K562 (cell line): ENCODE results near the gene ATF4. TPM values are rescaled to one million over a fixed set of nuclear protein-coding genes. Genes with fewer than 3 reads are reported as not detected.

Experiments used
- ATAC-seq: fragments of 200-7000 bp; cut with Tn5 transposase; 3 replicates; pipeline ENCODE4 v1.9.1; 2020; ENCODE audit warnings: moderate library complexity
- BruUV-seq: library from RNA; stranded (reverse); fragments of 400-500 nt; replicated peaks from 2 replicates; lab custom pipeline; 2021; lab: Mats Ljungman, UMichigan
- CTCF ChIA-PET: fragments of 300-600 bp; formaldehyde crosslinking; extraction: SDS; loops from one replicate; lab custom pipeline; 2021; ENCODE audit warnings: low intra/inter-chr PET ratio; lab: Yijun Ruan, JAX
- POLR2A ChIA-PET: fragments of 300-600, 350-650 bp; sonication (Branson Sonifier 250); formaldehyde crosslinking; extraction: SDS; loops from one replicate; lab custom pipeline; 2021; ENCODE audit warnings: antibody characterized with exemption, inconsistent platforms; lab: Yijun Ruan, JAX
- DNase-seq, 4 experiments: peaks; one replicate each; pipeline versions ENCODE4 v3.0.0 to v3.0.0-alpha.2; 2011 to 2018; ENCODE audit warnings: low spot score in 3 of 4, mixed read lengths in 3 of 4; ENCODE audit errors: extremely low read depth in 1 of 4
- FAIRE-seq: peaks from 2 replicates; lab custom pipeline; 2011; peaks lifted over from hg19 to GRCh38; lab: Jason Lieb, UNC
- H2AFZ ChIP-seq: 2 replicates; pipeline ENCODE4 v1.6.0; 2011; ENCODE audit warnings: low read depth, low read length, control low read depth, inconsistent platforms
- H3K27ac ChIP-seq: fragments of 200-600 bp; 3 replicates; pipeline ENCODE4 v1.8.0; 2011; ENCODE audit warnings: low read depth, mild to moderate bottlenecking, control low read depth, inconsistent platforms, low read length, moderate library complexity, mixed read lengths; ENCODE audit errors: extremely low read depth
- H3K27me3 ChIP-seq, 2 experiments: fragments of 300-600 bp in 1 of 2; 2 replicates in 1 of 2; 3 replicates in 1 of 2; pipeline versions ENCODE4 v1.6.0 to v1.8.0; 2011; ENCODE audit warnings: inconsistent platforms in 2 of 2, low read length in 2 of 2, mild to moderate bottlenecking in 1 of 2, mixed read lengths in 1 of 2, moderate library complexity in 1 of 2; ENCODE audit not compliant: control insufficient read depth in 2 of 2, insufficient read depth in 2 of 2
- H3K36me3 ChIP-seq: fragments of 300-600 bp; 3 replicates; pipeline ENCODE4 v1.8.0; 2011; ENCODE audit warnings: mild to moderate bottlenecking, low read length, inconsistent platforms; ENCODE audit not compliant: control insufficient read depth, insufficient read depth
- H3K4me1 ChIP-seq, 2 experiments: fragments of 200-600 bp in 1 of 2; replicated peaks in 1 of 2; 2 replicates in 1 of 2; 3 replicates in 1 of 2; pipeline versions ENCODE4 v1.5.1 to v1.8.0; 2011; ENCODE audit warnings: inconsistent platforms in 2 of 2, low read length in 2 of 2, mild to moderate bottlenecking in 1 of 2, mixed read lengths in 1 of 2, moderate library complexity in 1 of 2; ENCODE audit not compliant: control insufficient read depth in 2 of 2, insufficient read depth in 2 of 2
- H3K4me2 ChIP-seq: 2 replicates; pipeline ENCODE4 v1.6.1; 2011; ENCODE audit warnings: low read length, control low read depth, inconsistent platforms, mixed read lengths; ENCODE audit not compliant: insufficient read depth
- H3K4me3 ChIP-seq: fragments of 200-600 bp; sonication (generic), shearing (Covaris generic); 2 replicates; pipeline ENCODE4 v1.5.1; 2016; ENCODE audit warnings: control low read depth, inconsistent platforms
- H3K79me2 ChIP-seq: fragments of 200-600 bp; 3 replicates; pipeline ENCODE4 v1.8.0; 2011; ENCODE audit warnings: low read length, inconsistent platforms; ENCODE audit not compliant: control insufficient read depth, insufficient read depth
- H3K9ac ChIP-seq, 2 experiments: 2 replicates each; pipeline versions ENCODE4 v1.6.0 to v1.6.1; 2011; ENCODE audit warnings: low read depth in 2 of 2, low read length in 2 of 2, control low read depth in 1 of 2, inconsistent platforms in 1 of 2, mild to moderate bottlenecking in 1 of 2, mixed read lengths in 1 of 2; ENCODE audit not compliant: insufficient read depth in 1 of 2
- H3K9me1 ChIP-seq: one replicate; pipeline ENCODE4 v1.6.0; 2011; ENCODE audit warnings: inconsistent platforms, mild to moderate bottlenecking, low read length, moderate library complexity; ENCODE audit not compliant: control insufficient read depth, insufficient read depth
- H3K9me3 ChIP-seq: replicated peaks from 2 replicates; pipeline ENCODE4 v1.5.1; 2011; ENCODE audit warnings: low read depth, low read length, inconsistent platforms; ENCODE audit not compliant: control insufficient read depth, insufficient read depth
- H4K20me1 ChIP-seq: replicated peaks from 2 replicates; pipeline ENCODE4 v1.6.1; 2011; ENCODE audit warnings: low read length, inconsistent platforms, mixed read lengths; ENCODE audit not compliant: control insufficient read depth, insufficient read depth
- ASH1L ChIP-seq: fragments of 450-650 bp; IDR thresholded peaks from 2 replicates; pipeline ENCODE4 v1.6.1; 2018; ENCODE audit warnings: borderline replicate concordance, mild to moderate bottlenecking, low read depth; ENCODE audit not compliant: partially characterized antibody
- EGR1 ChIP-seq: fragments of 450-650 bp; conservative IDR thresholded peaks from 2 replicates; pipeline ENCODE4 v1.6.1; 2017; ENCODE audit warnings: mild to moderate bottlenecking
- ELF1 ChIP-seq: fragments of 200-800 bp; sonication (Bioruptor generic); IDR thresholded peaks from 2 replicates; pipeline ENCODE4 v1.6.1; 2016; ENCODE audit warnings: missing genetic modification characterization, missing compliant biosample characterization
- GATA2 ChIP-seq: sonication (generic); formaldehyde crosslinking; IDR thresholded peaks from 2 replicates; pipeline ENCODE4 v1.4.0; 2020; ENCODE audit warnings: mild to moderate bottlenecking, missing genetic modification reagents
- HNRNPK ChIP-seq: fragments of 200-400 bp; formaldehyde crosslinking; IDR thresholded peaks from one replicate; pipeline ENCODE4 v1.6.1; 2018; ENCODE audit warnings: mild to moderate bottlenecking, low read depth, low read length; ENCODE audit not compliant: poor library complexity, severe bottlenecking
- KLF1 ChIP-seq: fragments of 450-650 bp; IDR thresholded peaks from 2 replicates; pipeline ENCODE4 v1.6.1; 2016; ENCODE audit warnings: missing genetic modification characterization, missing compliant biosample characterization
- KLF13 ChIP-seq: fragments of 450-650 bp; IDR thresholded peaks from 2 replicates; pipeline ENCODE4 v1.6.1; 2016; ENCODE audit warnings: missing genetic modification characterization, low read depth, mild to moderate bottlenecking, missing compliant biosample characterization, moderate library complexity, borderline replicate concordance
- SMARCA5 ChIP-seq: fragments of 450-650 bp; IDR thresholded peaks from 2 replicates; pipeline ENCODE4 v1.6.1; 2016
- SREBF1 ChIP-seq: fragments of 150-350 bp; IDR thresholded peaks from 2 replicates; pipeline ENCODE4 v1.6.1; 2014; ENCODE audit warnings: antibody characterized with exemption, low read depth, low read length, borderline replicate concordance
- ZC3H11A ChIP-seq: IDR thresholded peaks from 2 replicates; pipeline ENCODE4 v1.6.1; 2012; ENCODE audit warnings: low read depth, low read length, improper control_type of control experiment
- ZNF121 ChIP-seq: sonication (generic); formaldehyde crosslinking; conservative IDR thresholded peaks from 2 replicates; pipeline ENCODE4 v1.8.0; 2022; ENCODE audit warnings: missing genetic modification reagents
- ZNF174 ChIP-seq: fragments of 250-450 bp; sonication (Bioruptor Pico); IDR thresholded peaks from 2 replicates; pipeline ENCODE4 v1.4.0; 2020; ENCODE audit warnings: mild to moderate bottlenecking
- ZNF699 ChIP-seq: fragments of 250-450 bp; sonication (Bioruptor Pico); IDR thresholded peaks from 2 replicates; pipeline ENCODE4 v1.8.0; 2021; ENCODE audit warnings: mild to moderate bottlenecking, moderate library complexity; ENCODE audit not compliant: insufficient replicate concordance
- WGBS: fragments of 100-300 bp; shearing (Covaris generic); methylation state at CpG from one replicate; pipeline ENCODE4 v1.1.6; 2016; ENCODE audit warnings: low coverage, mixed read lengths; ENCODE audit not compliant: insufficient coverage; ENCODE audit errors: missing lambda C conversion rate; 5-methylcytosine and 5-hydroxymethylcytosine counted together
- in situ Hi-C: fragments of 300-500 bp; cut with MboI; formaldehyde crosslinking; loops from 4 replicates; pipeline ENCODE4 v1.15.0; 2018; ENCODE audit warnings: inconsistent platforms, mixed read lengths
- intact Hi-C: fragments of 100-400 bp; cut with micrococcal nuclease; formaldehyde crosslinking; loops from 2 replicates; pipeline ENCODE4 v1.14.2; 2022
- polyA plus RNA-seq, 8 experiments: library from polyadenylated mRNA; depleted of rRNA in 4 of 8; stranded (reverse) in 5 of 8; unstranded in 3 of 8; fragments of >200 nt; fragmentation: Nextera tagmentation in 2 of 8; fragmentation: Illumina TruSeq in 1 of 8; extraction: Ambion mirVana in 2 of 8; extraction: Trizol in 1 of 8; gene quantifications; 2 replicates each; pipeline versions ENCODE4 v1.2.1 to v1.2.3, GENCODE V29; 2011 to 2014; ENCODE audit warnings: inconsistent platforms in 1 of 8, missing spikeins in 1 of 8
- total RNA-seq, 7 experiments: library from RNA; depleted of rRNA in 6 of 7; stranded (reverse); fragments of >200 nt in 6 of 7; fragmentation: Illumina TruSeq in 2 of 7; extraction: Trizol in 2 of 7; gene quantifications; 2 replicates each; pipeline versions ENCODE4 v1.2.1 to v1.2.3, GENCODE V29; 2011 to 2021; ENCODE audit warnings: low replicate concordance in 1 of 7
- TF ChIP-seq, protein P1 (sequence below): sonication (generic); formaldehyde crosslinking; IDR thresholded peaks from 2 replicates; pipeline ENCODE4 v1.9.0; 2022; ENCODE audit warnings: mild to moderate bottlenecking, missing genetic modification reagents
- TF ChIP-seq, protein P2 (sequence below): fragments of 450-650 bp; IDR thresholded peaks from 2 replicates; pipeline ENCODE4 v1.6.1; 2017; ENCODE audit warnings: antibody characterized with exemption, mild to moderate bottlenecking

ATF4 gene
- total and polyA plus RNA-seq, 9 of the 15 experiments (the other 6 are each of a cell fraction or from before 2014, with no cell fraction given), result 93.1 to 723 (median 355) TPM

DNA sequence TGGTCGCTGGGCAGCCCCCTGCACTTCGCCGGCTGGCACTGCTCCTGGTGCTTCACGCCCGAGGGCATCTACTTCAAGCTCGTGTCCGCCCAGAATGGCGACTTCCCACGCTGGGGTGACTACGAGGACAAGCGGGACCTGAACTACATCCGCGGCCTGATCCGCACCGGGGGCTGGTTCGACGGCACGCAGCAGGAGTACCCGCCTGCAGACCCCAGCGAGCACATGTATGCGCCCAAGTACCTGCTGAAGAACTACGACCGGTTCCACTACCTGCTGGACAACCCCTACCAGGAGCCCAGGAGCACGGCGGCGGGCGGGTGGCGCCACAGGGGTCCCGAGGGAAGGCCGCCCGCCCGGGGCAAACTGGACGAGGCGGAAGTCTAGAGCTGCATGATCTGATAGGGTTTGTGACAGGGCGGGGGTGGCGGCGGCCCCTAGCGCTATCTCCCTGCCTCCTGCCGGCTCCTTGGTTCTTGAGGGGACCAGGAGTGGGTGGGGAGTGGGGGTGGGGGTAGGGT lies 31.7 kb upstream of the ATF4 start (continued):
- TF ChIP-seq SREBF1 (no peak), ZNF174 (CRISPR knock-in tag) (no peak), EGR1 (peak; percentile 86), ELF1 (peak; percentile 35; the same call in 1 of the 2 replicates), GATA2 (CRISPR knock-in tag) (peak; percentile 24; the same call in 1 of the 2 replicates)
- TF ChIP-seq, all 486 proteins: peak for 39

DNA sequence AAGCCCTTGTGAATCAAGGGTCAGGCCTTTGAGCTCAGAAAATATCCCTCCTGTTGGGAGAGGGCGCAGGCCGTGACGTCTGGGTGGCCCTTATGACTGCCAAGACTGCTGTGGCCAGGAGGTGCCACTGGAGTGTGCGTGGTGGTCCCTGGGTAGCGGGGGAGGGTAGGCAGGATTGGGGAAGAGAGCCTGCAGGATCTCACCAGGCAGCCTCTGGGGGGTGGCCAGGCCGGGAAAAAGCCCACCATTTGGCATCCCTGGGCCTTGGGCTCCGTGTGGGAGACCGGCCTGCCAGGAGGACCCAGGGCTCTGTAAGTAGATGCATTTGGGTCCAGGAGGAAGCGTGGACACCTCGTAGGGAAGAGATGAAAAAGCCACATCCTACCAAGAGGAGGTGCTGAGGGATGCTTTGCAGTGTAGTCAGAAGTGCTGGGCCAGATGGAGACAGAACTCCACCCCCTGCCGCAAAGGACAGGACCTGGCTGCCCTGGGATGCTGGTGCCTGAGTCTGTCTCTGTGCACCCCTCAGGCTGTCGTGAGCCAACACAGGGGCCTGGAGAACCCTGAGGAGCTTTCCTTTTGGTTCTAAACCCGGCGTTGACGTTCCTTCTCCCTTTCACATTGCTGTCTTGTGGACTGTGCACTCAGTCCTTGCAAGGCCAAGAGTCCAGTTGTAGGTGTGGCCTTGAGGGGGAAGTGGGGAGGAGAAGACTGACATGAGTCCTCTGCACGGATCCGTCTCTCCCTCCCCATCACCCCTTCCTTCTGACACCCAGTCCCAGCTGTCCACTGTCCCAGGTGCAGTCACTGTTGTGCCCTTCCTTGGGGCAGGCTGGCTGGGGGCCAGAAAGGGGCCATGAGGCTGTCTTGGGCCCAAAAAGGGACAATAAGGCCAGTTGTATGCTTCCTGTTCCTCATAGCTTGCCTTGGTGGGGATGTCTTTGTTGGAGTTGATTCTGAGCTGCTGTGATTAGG lies 31.0 kb upstream of the ATF4 start:
- H4K20me1 ChIP-seq, result no peaks in the 10 kb centered on the region
- H3K9me1 ChIP-seq, result no peaks in the 10 kb centered on the region
- no peaks in the 10 kb centered on the region for H3K9me3 ChIP-seq
- no peaks in the 10 kb centered on the region for H3K27me3 ChIP-seq
- peak overlapping the region; percentile 70 for H3K27ac ChIP-seq
- ATAC-seq, result peak; percentile 24
- peak overlapping the region; percentile 19 to 64; a peak in 3 of 4 replicates for H3K9ac ChIP-seq
- in situ Hi-C loops, result no loop called here
- peak overlapping the region; percentile 73 for H3K4me2 ChIP-seq
- H3K79me2 ChIP-seq, result peaks cover 26% of the 10 kb centered on the region; the same call in 2 of the 3 replicates
- POLR2A ChIA-PET, result interaction anchor here (0.6 to 1.8 kb wide), 9 partner anchors 12 to 170 kb away, joined by 3 to 12 read pairs (median 4); partner anchors contain the start of genes ATF4, MIEF1 and RPL3
- CTCF ChIA-PET, result no interaction called here
- peaks cover 10% of the 10 kb centered on the region; the same call in 1 of the 3 replicates for H3K36me3 ChIP-seq
- BruUV-seq, result TSS peak; percentile 35
- intact Hi-C loops, result no loop called here
- 20% methylated on average over 10 of the region's 17 CpGs for WGBS
- peak in 1 of 4 experiments; percentile 40 for DNase-seq
- FAIRE-seq, result peak; percentile 61
- H3K4me1 ChIP-seq, result peaks cover 30 to 49% of the 10 kb centered on the region in 2 experiments
- H2AFZ ChIP-seq, result no peak overlapping the region
- H3K4me3 ChIP-seq, result no peak overlapping the region
- TF ChIP-seq ZNF699 (CRISPR knock-in tag), result no peak
- TF ChIP-seq ZC3H11A, result no peak
- TF ChIP-seq, protein P1, sequence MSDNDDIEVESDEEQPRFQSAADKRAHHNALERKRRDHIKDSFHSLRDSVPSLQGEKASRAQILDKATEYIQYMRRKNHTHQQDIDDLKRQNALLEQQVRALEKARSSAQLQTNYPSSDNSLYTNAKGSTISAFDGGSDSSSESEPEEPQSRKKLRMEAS (CRISPR knock-in tag), result peak; percentile 39; the same call in 1 of the 2 replicates
- TF ChIP-seq, protein P2, sequence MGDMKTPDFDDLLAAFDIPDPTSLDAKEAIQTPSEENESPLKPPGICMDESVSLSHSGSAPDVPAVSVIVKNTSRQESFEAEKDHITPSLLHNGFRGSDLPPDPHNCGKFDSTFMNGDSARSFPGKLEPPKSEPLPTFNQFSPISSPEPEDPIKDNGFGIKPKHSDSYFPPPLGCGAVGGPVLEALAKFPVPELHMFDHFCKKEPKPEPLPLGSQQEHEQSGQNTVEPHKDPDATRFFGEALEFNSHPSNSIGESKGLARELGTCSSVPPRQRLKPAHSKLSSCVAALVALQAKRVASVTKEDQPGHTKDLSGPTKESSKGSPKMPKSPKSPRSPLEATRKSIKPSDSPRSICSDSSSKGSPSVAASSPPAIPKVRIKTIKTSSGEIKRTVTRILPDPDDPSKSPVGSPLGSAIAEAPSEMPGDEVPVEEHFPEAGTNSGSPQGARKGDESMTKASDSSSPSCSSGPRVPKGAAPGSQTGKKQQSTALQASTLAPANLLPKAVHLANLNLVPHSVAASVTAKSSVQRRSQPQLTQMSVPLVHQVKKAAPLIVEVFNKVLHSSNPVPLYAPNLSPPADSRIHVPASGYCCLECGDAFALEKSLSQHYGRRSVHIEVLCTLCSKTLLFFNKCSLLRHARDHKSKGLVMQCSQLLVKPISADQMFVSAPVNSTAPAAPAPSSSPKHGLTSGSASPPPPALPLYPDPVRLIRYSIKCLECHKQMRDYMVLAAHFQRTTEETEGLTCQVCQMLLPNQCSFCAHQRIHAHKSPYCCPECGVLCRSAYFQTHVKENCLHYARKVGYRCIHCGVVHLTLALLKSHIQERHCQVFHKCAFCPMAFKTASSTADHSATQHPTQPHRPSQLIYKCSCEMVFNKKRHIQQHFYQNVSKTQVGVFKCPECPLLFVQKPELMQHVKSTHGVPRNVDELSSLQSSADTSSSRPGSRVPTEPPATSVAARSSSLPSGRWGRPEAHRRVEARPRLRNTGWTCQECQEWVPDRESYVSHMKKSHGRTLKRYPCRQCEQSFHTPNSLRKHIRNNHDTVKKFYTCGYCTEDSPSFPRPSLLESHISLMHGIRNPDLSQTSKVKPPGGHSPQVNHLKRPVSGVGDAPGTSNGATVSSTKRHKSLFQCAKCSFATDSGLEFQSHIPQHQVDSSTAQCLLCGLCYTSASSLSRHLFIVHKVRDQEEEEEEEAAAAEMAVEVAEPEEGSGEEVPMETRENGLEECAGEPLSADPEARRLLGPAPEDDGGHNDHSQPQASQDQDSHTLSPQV, result no peak
- TF ChIP-seq KLF1 (tag), result no peak
- TF ChIP-seq KLF13 (tag), result no peak
- TF ChIP-seq ASH1L, result no peak
- no peak for TF ChIP-seq ZNF121
- TF ChIP-seq HNRNPK, result no peak
- no peak for TF ChIP-seq SMARCA5
